GM12873 (cell line): Measurements from ENCODE around the gene ZPR1.

Experiments
- TF ChIP-seq, protein P1 (sequence below): IDR thresholded peaks from 2 replicates; pipeline ENCODE4 v1.5.1; 2012; ENCODE audit warnings: low read depth, mild to moderate bottlenecking, moderate library complexity, low read length, control low read depth; ENCODE audit not compliant: insufficient read depth; ENCODE audit errors: missing control alignments

ZPR1 gene

DNA sequence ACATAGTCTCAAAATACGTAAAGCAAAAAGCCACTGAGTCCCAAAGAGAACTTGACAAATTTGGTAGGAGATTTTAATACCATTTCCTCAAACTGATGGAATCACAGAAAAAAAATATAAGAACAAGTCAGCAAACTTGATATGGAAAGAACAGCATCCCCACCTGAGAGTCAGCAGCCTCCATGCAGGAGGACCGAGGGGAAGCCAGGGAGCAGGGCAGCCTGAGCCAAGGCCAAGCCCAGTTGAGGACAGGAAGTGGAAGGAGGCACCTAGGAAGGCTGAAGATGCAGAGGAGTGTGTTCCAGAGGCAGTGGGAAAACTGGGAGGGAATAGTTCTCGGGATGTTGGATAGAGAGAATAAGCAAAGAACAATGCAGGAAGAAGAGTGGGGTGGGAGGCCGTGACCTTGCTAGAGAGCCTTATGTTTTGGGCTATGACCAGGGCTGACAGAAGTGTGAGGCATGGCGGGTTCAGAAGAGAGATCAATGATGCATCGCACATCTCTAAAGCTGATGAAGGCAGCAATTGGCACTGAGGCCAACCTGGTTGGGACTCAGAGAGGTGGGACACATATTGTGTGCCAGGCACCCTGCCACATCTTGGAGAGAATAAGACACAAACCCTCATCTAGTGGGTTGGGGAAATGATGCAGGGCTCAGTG lies 19.9 kb upstream of the ZPR1 start:
- TF ChIP-seq, protein P1, sequence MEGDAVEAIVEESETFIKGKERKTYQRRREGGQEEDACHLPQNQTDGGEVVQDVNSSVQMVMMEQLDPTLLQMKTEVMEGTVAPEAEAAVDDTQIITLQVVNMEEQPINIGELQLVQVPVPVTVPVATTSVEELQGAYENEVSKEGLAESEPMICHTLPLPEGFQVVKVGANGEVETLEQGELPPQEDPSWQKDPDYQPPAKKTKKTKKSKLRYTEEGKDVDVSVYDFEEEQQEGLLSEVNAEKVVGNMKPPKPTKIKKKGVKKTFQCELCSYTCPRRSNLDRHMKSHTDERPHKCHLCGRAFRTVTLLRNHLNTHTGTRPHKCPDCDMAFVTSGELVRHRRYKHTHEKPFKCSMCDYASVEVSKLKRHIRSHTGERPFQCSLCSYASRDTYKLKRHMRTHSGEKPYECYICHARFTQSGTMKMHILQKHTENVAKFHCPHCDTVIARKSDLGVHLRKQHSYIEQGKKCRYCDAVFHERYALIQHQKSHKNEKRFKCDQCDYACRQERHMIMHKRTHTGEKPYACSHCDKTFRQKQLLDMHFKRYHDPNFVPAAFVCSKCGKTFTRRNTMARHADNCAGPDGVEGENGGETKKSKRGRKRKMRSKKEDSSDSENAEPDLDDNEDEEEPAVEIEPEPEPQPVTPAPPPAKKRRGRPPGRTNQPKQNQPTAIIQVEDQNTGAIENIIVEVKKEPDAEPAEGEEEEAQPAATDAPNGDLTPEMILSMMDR, result no peak

DNA sequence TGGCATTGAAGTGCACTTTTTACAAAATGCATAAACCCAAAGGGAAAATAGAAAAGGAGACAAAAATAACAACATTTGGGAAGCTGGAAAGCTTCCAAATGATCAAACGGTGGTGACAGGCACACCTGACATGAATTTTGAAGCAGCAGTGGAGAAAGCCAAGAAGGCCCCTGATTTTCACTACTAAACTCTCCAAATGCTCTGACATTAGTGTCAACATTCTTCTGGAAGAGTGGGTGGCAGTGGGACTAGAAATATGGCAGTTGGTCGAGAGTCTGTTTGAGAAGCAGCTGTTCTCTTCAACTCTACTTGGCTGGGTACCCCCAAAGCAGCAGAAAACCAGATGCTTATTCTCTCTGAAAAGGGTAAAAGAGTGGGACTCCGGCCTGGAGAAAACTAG lies 16.2 kb upstream of the ZPR1 start:
- TF ChIP-seq, protein P1, result no peak

DNA sequence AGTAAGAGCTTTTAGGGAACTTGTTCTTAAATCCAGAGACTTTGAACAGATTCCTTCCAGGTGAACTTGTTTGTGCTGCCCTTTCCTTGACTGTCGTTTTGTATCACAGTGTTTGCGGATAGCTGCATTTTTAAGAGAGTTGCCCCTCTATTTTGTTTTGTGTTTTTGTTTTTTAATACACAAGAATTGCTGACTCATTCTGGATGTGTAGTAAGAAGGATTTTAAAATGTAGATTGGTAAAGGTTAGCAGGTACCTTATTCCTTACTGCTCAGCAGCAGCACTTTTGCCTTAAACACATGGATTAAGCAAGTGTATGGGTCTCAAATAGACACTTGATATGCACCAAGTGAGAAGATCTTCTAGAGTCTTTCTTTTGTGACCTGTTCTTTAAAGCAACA lies 12.8 kb upstream of the ZPR1 start:
- TF ChIP-seq, protein P1, result no peak

DNA sequence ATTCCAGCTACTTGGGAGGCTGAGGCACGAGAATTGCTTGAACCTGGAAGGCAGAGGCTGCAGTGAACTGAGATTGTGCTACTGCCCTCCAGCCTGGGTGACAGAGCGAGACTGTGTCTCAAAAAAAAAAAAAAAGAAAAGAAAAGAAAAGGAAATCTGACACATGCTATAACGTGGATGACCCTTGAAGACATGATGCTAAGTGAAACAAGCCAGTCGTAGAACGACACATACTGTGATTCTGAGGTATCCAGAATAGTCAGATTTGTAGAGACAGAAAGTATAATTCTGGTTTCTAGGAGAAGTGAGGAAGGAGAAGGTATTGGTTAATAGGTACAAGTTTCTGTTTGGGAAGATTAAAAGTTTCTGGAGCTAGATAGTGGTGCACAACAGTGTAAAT lies 10.5 kb upstream of the ZPR1 start:
- TF ChIP-seq, protein P1, result no peak

DNA sequence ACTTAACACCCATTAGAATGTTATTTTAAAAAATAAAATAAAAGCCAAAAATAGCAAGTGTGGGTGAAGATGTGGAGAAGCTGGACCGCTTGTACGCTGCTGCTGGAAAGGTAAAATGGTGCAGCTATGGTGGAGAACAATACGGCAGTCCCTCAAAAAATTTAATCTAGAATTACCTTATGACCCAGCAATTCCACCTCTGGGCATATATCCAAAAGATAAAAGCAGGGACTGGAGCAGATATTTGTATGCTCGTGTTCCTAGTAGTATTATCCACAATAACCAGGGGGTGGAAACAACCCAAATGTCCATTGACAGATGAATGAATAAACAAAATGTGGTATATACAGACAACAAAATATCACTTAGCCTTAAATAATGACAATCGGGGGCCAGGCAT lies 10.0 kb upstream of the ZPR1 start:
- TF ChIP-seq, protein P1, result no peak

DNA sequence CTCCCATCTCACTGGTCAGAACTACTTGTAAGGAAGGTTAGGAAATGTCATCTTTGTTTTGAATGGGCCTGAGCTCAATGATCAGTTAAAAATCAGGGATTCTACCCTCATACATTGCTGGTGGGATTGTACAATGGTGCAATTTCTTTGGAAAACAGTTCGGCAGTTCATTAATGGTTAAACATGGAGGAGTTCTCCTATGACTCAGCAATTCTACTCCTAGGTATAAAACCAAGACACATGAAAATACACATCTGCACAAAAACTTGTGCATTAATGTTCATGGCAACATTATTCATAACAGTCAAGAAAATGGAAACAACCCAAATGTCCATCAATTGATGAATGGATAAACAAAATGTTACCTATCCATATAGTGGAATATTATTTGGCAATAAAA lies 8.7 kb upstream of the ZPR1 start:
- TF ChIP-seq, protein P1, result no peak

DNA sequence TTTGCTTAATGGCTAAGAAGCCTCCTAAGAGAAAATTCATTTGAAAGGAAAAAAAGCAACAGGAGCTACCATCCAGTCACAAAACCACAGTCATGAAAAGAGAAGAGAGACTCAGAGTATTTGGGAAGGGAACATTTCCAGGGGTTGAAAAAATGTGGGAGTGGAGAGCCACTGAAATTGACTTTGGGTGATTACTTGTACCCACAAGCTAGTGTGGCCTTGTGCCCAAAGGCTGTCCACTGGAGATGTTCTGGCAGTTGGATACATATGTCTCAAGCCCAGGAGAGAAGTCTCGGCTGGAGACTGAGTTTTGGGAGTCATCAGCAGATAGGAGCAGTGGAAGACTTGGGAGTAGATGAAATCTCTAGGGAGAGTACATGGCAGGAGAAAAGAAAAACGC lies 7.0 kb upstream of the ZPR1 start:
- TF ChIP-seq, protein P1, result no peak

DNA sequence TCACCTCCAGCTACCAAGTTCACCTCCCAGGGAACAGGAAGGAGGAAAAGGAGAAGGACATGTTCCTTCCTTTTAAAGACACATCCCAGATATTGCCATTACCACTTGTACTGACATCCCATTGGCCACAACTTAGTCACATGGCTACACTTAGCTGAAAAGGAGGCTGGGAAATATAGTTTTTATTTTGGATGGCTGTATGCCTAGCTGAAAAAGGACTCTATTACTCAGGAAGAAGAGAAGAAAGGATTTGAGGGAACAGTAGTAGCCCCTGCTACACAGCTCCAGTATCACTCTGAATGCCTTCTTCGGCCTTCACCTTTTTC lies 5.9 kb upstream of the ZPR1 start:
- TF ChIP-seq, protein P1, result no peak
